ENCODE data around the gene DTX1.

The DTX1 gene

GRCh38 chr12:113142886-113143332 lies 86.4 kb downstream of the DTX1 start:
- DNase-seq: no peak
- Histone ChIP-seq H3K9me3 (ENCODE audit: severe bottlenecking) (no peaks in the 10 kb centered on the region), H3K27ac (no peak overlapping the region), H3K4me3 (ENCODE audit: low read depth, low read length) (no peak overlapping the region), H3K36me3 (no peaks in the 10 kb centered on the region), H3K27me3 (ENCODE audit: insufficient read depth, low read depth, severe bottlenecking) (no peaks in the 10 kb centered on the region)
- no peak for TF ChIP-seq CTCF (IDR thresholded peaks at IDR 0.05; ENCODE audit: low read depth, low read length)

GRCh38 chr12:113143959-113144358 lies 87.4 kb downstream of the DTX1 start:
- Histone ChIP-seq H3K36me3 (no peaks in the 10 kb centered on the region), H3K27ac (no peak overlapping the region), H3K4me3 (ENCODE audit: low read depth, low read length) (no peak overlapping the region), H3K27me3 (ENCODE audit: insufficient read depth, low read depth, severe bottlenecking) (no peaks in the 10 kb centered on the region), H3K9me3 (ENCODE audit: severe bottlenecking) (no peaks in the 10 kb centered on the region)
- no peak for DNase-seq
- no peak for TF ChIP-seq CTCF (IDR thresholded peaks at IDR 0.05; ENCODE audit: low read depth, low read length)

GRCh38 chr12:113144806-113145205 lies 88.3 kb downstream of the DTX1 start:
- Histone ChIP-seq H3K36me3 (no peaks in the 10 kb centered on the region), H3K27me3 (ENCODE audit: insufficient read depth, low read depth, severe bottlenecking) (no peaks in the 10 kb centered on the region), H3K9me3 (ENCODE audit: severe bottlenecking) (no peaks in the 10 kb centered on the region), H3K4me3 (ENCODE audit: low read depth, low read length) (no peak overlapping the region), H3K27ac (no peak overlapping the region)
- no peak for DNase-seq
- no peak for TF ChIP-seq CTCF (IDR thresholded peaks at IDR 0.05; ENCODE audit: low read depth, low read length)

- no peak for DNase-seq
- TF ChIP-seq CTCF (IDR thresholded peaks at IDR 0.05; ENCODE audit: low read depth, low read length): no peak
- H3K27me3 ChIP-seq (ENCODE audit: insufficient read depth, low read depth, severe bottlenecking): no peaks in the 10 kb centered on the region
- H3K36me3 ChIP-seq: no peaks in the 10 kb centered on the region
- H3K9me3 ChIP-seq (ENCODE audit: severe bottlenecking): no peaks in the 10 kb centered on the region
- no peak overlapping the region for H3K4me3 ChIP-seq (ENCODE audit: low read depth, low read length)
- no peak overlapping the region for H3K27ac ChIP-seq
Measured at GRCh38 chr12:113145720-113146551, 89.4 kb downstream of the DTX1 start.

GRCh38 chr12:113146999-113147398 lies 90.5 kb downstream of the DTX1 start:
- H3K27ac ChIP-seq: no peak overlapping the region
- no peaks in the 10 kb centered on the region for H3K27me3 ChIP-seq (ENCODE audit: insufficient read depth, low read depth, severe bottlenecking)
- H3K9me3 ChIP-seq (ENCODE audit: severe bottlenecking): no peaks in the 10 kb centered on the region
- H3K36me3 ChIP-seq: no peaks in the 10 kb centered on the region
- no peak overlapping the region for H3K4me3 ChIP-seq (ENCODE audit: low read depth, low read length)
- TF ChIP-seq CTCF (IDR thresholded peaks at IDR 0.05; ENCODE audit: low read depth, low read length): no peak
- no peak for DNase-seq

All from WERI-Rb-1 (cell line).